Measurements from ENCODE around the gene SIL1.
"Not testable (repeated sequence)": the region's sequence is repeated elsewhere in the genome, so short reads cannot be mapped to it uniquely, and the experiment has no call there.

Gene SIL1

DNA sequence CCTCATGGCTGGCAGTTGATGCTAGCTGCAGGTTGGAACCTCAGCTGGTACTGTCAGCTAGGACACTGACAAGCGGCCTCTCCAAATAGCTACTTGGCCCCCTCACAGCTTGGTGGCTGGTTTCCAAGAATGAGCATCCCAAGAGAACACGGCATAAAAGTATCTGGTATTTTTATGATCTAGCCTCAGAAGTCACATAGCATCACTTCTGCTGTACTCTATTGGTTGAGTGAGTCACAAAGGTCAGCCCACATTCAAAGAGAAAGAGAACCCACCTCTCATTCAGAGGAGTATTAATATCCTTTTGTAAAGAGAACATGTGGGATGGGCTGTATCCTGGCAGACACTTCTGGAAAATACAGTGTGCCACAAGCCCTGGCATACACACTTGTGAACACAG is 6.0 kb upstream of the SIL1 start:
- no peak for DNase-seq (ENCODE audit: low read depth in 1 of 2, low spot score in 1 of 2)

DNA sequence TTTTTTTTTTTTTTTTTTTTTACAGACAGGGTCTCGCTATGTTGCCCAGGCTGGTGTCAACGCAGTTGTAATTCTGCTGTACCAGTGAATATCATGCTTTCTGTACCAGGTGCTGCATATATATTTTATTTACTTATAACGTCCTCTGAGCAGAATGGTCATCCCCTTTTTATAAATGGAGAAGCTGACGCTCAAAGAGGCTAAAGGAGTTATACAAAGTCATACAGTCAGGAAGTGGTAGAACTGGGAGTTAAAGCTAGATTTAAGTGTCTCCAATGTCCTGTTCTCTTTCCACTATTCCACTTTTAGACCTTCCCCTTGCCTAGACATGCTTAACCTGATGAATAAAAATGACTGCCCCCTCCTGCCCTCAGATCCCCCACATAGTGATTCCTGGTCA is 1.2 kb upstream of the SIL1 start:
- no peak for DNase-seq (ENCODE audit: low read depth in 1 of 2, low spot score in 1 of 2)

DNA sequence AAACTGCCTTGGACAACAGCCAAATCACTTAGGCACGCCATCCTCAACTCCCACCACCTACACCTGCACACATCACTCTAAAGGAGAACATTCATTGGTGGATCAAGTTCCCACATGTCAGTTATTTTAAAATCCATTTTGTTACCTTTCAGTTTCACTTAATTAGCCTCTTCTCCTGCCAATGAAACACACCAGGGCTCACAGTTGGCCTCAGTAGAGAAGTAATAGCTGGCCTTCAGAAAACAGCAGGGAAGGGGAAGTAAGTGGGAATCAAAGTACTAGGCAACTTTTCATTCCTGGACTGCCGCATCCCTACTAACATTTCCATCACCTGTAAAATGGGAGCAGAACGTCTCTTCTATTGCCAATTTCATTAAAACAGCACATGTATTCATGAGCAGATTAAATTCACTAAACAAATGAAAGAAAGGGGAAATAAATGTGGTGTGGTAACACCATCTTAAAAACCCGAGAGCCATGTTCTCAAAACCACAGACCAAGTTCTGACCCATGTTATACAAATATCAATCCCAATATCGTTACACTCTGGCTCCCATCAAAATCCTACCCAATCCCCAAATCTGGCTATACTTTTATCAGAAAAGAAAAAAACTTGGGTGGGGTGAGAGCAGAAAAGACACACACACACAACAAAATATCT is 1.7 kb downstream of the SIL1 start:
- DNase-seq (ENCODE audit: low read depth in 1 of 2, low spot score in 1 of 2): no peak

DNA sequence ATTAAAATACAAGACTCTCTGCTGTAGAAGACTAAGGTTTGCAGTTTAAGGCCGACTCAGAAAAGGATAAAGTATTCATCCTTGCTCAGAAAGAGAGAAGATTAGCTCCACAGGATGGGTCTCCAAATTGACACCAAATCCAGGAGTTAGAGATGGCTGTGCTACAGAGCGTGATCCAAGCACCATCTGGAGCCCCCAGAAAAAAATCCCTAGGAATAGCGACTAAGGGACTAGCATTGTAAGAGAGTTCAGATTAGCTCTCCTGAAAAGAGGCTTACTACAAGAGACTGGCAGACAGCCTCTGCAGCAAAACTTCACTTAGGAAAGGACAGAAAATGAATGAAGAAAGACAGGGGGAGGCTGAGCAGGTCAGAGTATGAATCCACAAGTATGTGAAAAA is 3.7 kb downstream of the SIL1 start:
- DNase-seq (ENCODE audit: low read depth in 1 of 2, low spot score in 1 of 2): no peak

DNA sequence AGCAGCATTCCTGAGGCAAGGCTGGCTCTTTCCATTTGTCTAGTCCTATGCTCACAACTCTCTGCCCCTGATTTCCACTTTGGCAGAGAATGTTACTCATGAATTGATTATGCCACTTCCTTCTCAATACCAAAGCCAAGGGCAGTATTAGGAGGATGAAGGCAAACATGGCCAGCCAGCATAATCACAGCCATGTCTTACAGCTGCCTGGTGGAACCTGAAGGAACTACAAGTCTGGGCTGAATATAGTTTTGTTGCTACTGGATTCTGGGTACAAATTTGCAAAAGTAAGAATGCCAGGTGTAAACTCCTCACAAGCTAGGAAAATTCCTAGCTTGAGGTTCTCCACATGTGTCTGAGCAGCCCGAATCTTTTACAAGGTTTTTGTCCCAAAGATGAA is 4.2 kb downstream of the SIL1 start:
- DNase-seq (ENCODE audit: low read depth in 1 of 2, low spot score in 1 of 2): no peak

DNA sequence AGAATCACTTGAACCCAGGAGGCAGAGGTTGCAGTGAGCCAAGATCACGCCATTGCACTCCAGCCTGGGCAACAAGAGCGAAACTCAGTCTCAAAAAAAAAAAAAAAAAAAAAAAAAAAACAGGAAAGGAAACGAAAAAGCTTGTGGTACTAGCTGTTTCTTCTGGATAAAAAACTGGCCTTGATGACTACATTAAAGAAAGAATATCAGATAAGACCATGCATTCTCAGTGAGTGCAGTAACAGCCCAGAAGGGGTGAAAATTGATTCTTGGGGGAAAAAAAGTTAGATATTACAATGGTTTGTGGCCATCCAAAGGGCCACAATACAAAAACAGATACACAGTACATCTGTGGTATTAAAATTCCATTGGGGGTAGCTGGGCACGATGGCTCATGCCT is 5.3 kb downstream of the SIL1 start:
- DNase-seq (ENCODE audit: low read depth in 1 of 2, low spot score in 1 of 2): not testable (repeated sequence)

DNA sequence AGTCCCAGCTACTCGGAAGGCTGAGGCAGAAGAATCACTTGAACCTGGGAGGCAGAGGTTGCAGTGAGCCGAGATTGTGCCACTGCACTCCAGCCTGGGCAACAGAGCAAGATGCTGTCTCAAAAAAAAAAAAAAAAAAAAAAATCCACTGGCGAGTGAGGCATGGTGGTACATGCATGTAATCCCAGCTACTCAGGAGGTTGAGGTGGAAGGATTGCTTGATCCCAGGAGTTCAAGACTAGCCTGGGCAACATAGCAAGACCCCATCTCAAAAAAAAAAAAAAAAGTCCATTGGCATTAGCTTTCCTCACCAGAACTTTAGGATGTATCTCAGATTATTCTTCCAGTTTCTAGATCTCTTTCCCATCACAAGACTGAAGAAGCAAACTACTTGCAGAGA is 6.2 kb downstream of the SIL1 start:
- DNase-seq (ENCODE audit: low read depth in 1 of 2, low spot score in 1 of 2): not testable (repeated sequence)

DNA sequence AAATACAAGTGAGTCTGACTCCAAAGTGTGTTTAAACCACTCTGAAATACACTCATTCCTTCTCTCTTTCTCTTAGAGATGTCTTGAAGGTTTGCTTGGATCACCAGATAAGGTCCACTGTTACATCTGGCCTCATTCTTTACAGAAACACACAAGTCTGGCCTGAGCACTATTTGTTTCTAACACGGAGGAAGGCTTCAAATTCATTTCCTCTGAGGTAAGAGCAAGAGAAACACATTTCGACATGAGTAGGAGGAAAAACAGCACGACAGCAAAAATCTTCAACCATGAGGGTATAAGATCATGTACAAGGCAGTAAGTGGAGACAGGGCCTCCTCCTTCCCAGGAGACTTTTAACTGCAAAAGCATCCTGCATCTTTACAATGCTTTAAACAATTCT is 8.0 kb downstream of the SIL1 start:
- DNase-seq (ENCODE audit: low read depth in 1 of 2, low spot score in 1 of 2): no peak

DNA sequence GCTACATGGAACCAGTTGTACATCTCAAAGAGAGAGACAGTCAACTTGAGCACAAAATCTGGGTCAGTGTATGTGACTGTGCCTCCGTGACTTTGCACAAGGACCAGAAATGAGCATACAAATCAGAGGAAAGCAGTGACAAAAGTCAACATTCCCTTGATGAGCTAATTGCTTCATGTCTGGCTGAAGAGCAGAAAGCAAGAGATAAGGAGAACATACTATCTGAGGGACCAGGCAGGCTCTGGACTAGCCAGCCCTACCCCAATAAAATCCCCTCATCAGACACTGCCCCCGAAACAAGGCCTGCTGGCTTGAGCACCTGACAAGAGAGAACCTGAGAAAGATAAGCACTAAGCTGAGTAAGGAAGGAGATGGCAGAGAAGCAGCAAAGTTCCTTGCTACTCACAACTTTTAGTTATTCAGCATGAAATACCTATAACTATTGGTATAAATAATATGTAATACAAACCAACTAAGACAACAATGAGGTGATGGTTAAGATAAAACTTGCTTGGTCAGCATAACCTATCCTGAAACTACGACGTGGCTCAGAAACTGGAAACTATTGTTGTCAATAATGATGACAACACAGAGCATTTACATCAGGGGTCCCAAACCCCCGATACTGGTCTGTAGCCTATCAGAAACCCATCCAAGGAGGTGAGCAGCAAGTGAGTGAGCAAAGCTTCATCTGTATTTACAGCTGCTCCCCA is 9.5 kb downstream of the SIL1 start:
- DNase-seq (ENCODE audit: low read depth in 1 of 2, low spot score in 1 of 2): no peak

DNA sequence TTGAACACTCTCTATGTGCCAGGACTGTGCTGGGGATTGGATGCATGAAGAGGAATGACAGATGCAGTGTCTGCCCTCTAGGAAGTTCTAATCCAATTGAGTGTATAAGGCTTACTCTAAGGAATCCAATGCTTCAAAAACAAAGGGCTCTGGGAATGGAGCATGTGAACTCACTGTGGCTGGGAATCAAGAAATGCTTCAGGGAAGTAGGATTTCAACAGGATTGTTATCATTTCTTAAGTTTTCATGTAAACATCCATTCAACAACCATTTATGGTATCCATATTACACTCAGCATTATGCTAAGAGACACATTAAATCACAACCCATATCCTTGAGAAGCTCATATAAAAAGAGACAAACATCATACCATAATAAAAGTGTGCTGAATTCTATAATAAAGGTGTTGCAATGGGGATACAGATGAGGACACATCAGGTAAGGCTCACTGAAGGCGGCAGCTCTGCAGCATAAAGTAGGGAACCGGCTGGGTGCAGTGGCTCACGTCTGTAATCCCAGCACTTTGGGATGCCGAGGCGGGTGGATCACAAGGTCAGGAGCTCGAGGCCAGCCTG is 11.3 kb downstream of the SIL1 start:
- no peak for DNase-seq (ENCODE audit: low read depth in 1 of 2, low spot score in 1 of 2)

DNA sequence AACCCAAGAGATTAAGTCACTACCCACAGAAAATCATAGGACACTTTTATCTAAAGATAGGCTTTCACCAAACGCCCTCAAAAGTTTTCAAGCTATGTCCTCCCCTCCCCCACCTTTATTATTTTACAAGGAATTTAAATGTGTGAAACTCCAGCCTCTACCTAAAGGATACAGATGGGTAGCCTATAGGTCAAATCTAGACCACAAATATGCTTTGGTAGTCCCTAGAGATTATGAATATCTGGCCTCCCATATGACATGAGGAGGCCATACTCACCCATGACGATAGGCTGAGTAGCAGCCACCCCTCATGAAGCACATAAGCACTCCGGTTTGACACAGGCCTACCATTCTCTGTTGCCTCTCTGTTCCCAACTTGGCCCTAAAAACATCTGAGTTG is 11.9 kb downstream of the SIL1 start:
- DNase-seq (ENCODE audit: low read depth in 1 of 2, low spot score in 1 of 2): no peak

DNA sequence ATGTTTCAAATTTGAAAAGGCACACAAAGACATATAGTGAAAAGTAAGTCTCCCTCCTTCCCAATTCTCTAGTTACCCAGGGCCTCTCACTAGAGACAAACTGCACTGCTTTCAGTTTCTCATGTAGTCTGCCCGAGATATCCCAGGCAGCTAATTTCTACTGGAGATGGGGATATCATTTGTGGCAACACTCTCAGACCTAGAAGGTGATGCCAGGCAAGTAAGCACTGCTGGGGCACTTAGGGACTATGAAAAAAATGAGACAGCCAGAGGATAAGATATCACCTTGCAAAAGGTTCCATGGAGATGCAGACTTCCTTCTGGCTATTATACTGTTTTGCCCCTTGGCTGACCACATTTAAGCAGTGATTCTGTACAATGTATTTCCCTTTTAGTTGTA is 12.6 kb downstream of the SIL1 start:
- DNase-seq (ENCODE audit: low read depth in 1 of 2, low spot score in 1 of 2): no peak

DNA sequence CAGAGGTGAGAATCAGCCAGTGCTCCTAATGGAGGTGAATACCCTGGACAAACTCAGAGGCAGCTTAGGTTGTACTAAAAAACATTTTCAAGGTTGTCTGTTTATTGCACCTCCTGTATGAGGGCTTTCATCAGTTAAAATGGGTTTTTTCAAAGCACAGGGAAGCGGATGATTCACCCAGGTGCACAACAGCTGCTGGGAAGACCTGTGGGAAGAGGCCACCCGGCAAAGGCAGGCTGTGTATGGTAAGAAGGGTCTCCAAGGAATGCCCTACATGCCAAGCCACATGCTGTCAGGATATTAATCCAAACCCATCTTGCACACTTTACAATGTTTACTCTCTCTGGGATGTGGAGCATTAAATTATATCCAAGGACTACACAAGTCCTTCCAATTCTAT is 14.7 kb downstream of the SIL1 start:
- DNase-seq (ENCODE audit: low read depth in 1 of 2, low spot score in 1 of 2): no peak

DNA sequence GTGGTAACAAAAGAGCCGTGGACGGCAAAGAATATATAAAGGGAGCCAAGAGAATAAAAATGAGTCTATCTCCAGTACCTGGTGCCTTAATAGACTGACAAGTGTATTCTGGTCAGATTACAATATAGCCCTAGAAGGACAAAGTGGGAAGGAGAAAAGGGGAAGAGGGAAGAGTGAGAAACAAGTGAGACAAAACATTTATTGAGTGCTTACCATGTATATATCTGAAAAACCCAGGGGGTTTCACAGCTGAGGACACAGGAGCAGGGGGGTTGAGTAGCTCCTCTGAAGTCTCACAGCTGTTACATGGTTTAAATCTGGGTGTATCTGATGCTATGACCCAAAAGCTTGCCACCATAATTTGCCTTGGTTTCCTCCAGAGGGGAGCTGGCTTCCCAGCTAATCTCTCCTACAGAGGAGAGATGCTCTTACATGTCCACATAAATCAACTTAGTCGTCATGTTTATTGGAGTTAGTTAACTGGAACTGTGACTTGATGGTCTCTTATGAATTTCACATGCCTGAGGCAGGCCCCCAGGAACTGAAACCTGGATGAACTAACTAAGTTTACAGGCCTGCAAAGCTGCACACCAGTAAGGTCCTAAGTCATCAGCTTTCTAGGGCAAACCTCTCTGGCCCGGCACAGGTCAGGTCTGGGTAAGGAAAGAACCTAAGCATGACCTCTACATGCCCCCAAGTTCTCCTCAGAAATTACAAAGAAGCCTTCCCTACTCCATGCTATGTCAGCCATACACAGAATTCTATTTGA is 15.5 kb downstream of the SIL1 start:
- DNase-seq (ENCODE audit: low read depth in 1 of 2, low spot score in 1 of 2): no peak

DNA sequence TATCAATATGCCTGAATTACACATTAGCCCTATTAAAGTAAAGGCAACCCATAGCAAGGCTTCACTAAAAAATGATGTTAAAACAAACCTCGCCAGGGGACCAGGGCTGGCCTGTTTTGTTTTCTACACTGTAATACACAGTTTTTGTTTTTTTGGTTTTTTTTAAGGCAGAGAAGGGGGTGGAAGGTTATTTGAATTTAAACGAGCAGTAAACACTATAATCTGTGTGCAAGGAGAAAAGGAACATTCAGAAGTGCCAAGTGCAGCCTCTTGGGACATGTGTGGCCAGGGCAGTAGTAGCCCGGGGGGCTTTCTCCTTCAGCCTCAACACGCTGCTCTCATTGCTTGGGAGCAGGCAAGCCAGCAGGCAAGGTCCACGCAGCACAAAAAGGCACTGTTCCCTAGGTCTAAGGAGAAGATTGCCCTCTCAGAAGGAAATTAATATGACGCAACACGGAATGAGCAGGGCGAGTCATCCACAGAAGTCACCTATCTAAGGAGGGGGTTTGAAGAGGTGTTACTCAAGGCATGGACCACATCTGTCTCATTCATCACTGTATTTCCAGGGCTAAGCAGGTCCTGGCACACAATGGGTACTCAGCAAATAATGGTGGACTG is 16.2 kb downstream of the SIL1 start:
- no peak for DNase-seq (ENCODE audit: low read depth in 1 of 2, low spot score in 1 of 2)

DNA sequence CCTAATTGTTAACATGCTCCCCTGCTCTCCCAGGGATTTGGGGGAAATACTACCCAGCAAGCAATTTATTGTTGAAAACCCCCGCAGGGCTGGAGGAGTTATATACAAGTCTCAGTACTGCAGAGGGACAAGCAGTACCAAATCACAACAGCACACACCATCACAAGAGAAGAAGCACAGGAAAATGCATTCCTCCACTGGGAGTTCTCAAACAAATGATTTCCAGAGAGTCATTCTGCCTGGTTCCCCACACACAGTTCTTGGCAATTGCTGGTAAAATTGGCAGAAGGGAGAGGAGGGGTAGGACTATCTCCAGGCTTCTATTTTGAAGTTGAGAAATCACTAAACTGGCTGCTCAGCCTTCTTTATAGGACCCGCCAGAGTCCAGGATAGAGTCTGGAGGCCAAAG is 16.8 kb downstream of the SIL1 start:
- no peak for DNase-seq (ENCODE audit: low read depth in 1 of 2, low spot score in 1 of 2)

DNA sequence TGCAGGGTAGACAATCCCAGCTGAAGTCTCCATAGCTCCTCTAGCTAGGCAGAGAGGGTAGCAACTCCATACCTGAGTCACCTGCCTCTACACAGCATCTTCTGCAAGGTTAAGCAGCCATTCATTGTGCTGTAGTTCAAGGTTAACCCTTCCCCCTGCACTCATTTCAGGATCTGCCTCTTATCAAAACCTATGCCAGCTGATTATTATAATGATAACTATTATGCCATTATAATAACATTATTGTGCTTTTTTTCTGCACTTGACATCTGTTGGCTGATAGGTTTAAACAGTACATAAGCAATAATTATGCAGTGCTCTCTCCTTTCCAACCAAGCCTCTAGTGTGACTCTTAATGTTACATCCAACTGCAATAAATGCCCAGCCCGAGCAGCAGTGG is 17.3 kb downstream of the SIL1 start:
- no peak for DNase-seq (ENCODE audit: low read depth in 1 of 2, low spot score in 1 of 2)

DNA sequence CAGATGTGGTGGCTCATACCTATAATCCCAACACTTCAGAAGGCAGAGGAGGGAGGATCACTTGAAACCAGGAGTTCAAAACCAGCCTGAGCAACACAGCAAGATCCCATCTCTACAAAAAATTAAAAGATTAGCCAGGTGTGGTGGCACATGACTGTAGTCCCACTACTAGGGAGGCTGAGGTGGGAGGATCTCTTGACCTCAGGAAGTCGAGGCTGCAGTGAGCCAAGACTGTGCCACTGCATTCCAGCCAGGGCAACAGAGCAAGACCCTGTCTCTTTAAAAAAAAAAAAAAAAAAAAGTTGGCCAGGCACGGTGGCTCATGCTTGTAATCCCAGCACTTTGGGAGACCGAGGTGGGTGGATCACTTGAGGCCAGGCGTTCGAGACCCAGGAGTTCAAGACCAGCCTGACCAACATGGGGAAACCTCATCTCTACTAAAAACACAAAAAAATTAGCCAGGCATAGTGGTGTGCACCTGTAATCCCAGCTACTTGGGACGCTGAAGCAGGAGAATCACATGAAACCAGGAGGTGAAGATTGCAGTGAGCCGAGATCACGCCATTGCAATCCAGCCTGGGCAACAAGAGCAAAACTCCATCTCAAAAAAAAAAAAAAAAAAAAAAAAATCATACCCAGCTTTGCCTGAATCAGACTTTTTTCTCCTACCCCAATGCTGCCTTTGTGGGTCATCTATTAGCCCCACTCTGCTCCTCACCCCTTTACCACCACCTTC is 18.2 kb downstream of the SIL1 start:
- DNase-seq (ENCODE audit: low read depth in 1 of 2, low spot score in 1 of 2): not testable (repeated sequence)

DNA sequence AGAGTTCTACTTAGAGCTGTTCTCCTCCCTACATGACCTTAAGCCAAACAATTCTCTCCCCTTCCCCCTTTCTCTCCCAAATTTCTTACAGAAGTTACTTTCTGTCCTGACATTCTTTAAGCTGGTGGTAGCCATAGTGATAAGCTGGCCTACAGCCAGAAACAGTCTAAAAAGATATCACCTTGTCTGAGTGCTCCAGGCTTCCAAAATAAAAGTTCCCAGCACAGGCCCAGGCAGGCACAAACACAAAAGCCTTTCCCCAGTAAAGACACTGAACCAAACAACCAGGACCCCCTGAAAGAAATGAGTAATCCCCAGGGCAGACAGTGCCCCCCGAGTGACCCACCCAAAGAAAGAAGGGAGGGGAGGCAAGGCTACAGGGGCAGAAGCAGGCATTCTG is 19.2 kb downstream of the SIL1 start:
- DNase-seq (ENCODE audit: low read depth in 1 of 2, low spot score in 1 of 2): no peak

DNA sequence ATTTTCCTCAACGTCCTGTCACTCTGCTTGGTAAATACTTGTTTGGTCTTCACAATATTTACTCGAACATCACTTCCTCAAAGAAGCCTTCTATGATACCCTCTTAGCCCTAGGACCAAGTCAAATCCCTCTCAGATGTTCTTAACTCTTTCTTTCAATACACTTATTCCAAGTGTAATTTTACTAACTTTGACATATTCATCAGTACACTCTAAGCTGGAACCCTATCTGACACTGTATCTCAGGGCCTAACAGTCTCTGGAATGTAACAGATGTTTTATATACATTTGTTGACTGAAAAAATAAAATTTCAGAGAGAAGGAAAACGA is 19.6 kb downstream of the SIL1 start:
- DNase-seq (ENCODE audit: low read depth in 1 of 2, low spot score in 1 of 2): no peak

Measured in activated CD4-positive, alpha-beta T cell treated with anti-CD3 and anti-CD28 coated beads, Interleukin-2, amount 50 U/mL, for 24 hours (primary cell).